Measurements from ENCODE around the gene VIT. TPM values are rescaled to one million over a fixed set of nuclear protein-coding genes. Genes with fewer than 3 reads are reported as not detected.
"Not testable (repeated sequence)": the region's sequence is repeated elsewhere in the genome, so short reads cannot be mapped to it uniquely, and the experiment has no call there.

VIT gene
- total RNA-seq, 2 experiments from 2014 or later = not detected

DNA sequence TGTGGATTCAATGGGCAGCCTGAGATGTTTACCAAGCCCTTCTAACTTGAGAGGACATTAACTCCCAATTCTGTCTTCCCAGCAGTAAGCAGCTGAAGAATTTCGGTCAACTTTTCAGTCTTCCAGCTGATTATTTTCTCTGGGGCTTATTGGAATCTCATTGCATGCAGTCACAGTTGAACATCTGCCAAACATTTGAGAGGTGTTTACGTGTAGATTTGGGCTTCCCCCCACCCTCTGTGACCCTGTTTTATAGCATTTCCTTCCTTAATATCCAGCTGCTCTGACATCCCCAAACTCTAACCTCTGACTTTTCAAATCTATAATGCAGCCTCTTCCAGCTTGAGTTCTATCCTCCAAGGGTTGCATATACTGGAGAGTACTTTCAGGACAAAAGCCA lies 16.5 kb upstream of the VIT start:
- H3K27ac Mint-ChIP-seq = no peak overlapping the region
- H3K36me3 Mint-ChIP-seq = peaks cover 4% of the 10 kb centered on the region
- H3K9me3 Mint-ChIP-seq = peaks cover 9% of the 10 kb centered on the region
- no peak overlapping the region for H3K4me3 Mint-ChIP-seq
- peaks cover 6% of the 10 kb centered on the region for H3K4me1 Mint-ChIP-seq (ENCODE audit: low read depth)
- intact Hi-C loops (cut with micrococcal nuclease) = no loop called here
- DNase-seq = no peak
- ChIA-PET POLR2A (interaction anchor here (0.6 kb wide), 1 partner anchor 137 kb away, joined by 3 read pairs; no protein-coding TSS in a partner anchor), CTCF (interaction anchor here (1.9 kb wide), 1 partner anchor 15 kb away, joined by 7 read pairs; no protein-coding TSS in a partner anchor)
- H3K27me3 Mint-ChIP-seq = peaks cover 32% of the 10 kb centered on the region

GRCh38 chr2:36682562-36682961 lies 13.9 kb upstream of the VIT start:
- POLR2A ChIA-PET = no interaction called here
- intact Hi-C loops (cut with micrococcal nuclease) = no loop called here
- peaks cover 9% of the 10 kb centered on the region for H3K9me3 Mint-ChIP-seq
- CTCF ChIA-PET = no interaction called here
- no peak overlapping the region for H3K4me3 Mint-ChIP-seq
- H3K36me3 Mint-ChIP-seq = peaks cover 4% of the 10 kb centered on the region
- H3K27me3 Mint-ChIP-seq = peaks cover 15% of the 10 kb centered on the region
- no peaks in the 10 kb centered on the region for H3K4me1 Mint-ChIP-seq (ENCODE audit: low read depth)
- no peak overlapping the region for H3K27ac Mint-ChIP-seq
- no peak for DNase-seq

GRCh38 chr2:36683002-36683401 lies 13.5 kb upstream of the VIT start:
- POLR2A ChIA-PET = no interaction called here

DNA sequence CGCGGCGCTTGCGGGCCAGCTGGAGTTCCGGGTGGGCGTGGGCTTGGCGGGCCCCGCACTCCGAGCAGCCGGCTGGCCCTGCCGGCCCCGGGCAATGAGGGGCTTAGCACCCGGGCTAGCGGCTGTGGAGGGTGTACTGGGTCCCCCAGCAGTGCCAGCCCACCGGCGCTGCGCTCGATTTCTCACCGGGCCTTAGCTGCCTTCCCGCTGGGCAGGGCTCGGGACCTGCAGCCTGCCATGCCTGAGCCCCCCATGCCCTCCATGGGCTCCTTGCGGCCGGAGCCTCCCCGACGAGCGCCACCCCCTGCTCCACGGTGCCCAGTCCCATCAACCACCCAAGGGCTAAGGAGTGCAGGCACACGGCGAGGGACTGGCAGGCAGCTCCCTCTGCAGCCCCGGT lies 8.2 kb upstream of the VIT start:
- H3K9me3 Mint-ChIP-seq; CTCF ChIA-PET; DNase-seq; H3K36me3 Mint-ChIP-seq; POLR2A ChIA-PET; H3K4me1 Mint-ChIP-seq (ENCODE audit: low read depth); H3K4me3 Mint-ChIP-seq; H3K27ac Mint-ChIP-seq; intact Hi-C loops (cut with micrococcal nuclease): not testable (repeated sequence)
- peaks cover 12% of the 10 kb centered on the region for H3K27me3 Mint-ChIP-seq

More at GRCh38 chr2:36683002-36683401, 13.5 kb upstream of the VIT start:
- Mint-ChIP-seq H3K27ac (no peak overlapping the region), H3K4me3 (no peak overlapping the region), H3K9me3 (peaks cover 7% of the 10 kb centered on the region), H3K36me3 (peaks cover 2% of the 10 kb centered on the region), H3K27me3 (peaks cover 12% of the 10 kb centered on the region), H3K4me1 (ENCODE audit: low read depth) (no peaks in the 10 kb centered on the region)
- CTCF ChIA-PET = no interaction called here
- no peak for DNase-seq
- intact Hi-C loops (cut with micrococcal nuclease) = no loop called here

DNA sequence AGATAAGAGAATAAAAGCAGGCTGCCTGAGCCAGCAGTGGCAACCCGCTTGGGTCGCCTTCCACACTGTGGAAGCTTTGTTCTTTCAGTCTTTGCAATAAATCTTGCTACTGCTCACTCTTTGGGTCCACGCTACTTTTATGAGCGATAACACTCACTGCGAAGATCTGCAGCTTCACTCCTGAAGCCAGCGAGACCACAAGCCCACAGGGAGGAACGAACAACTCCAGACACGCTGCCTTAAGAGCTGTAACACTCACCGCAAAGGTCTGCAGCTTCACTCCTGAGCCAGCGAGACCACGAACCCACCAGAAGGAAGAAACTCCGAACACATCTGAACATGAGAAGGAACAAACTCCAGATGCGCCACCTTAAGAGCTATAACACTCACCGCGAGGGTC lies 7.5 kb upstream of the VIT start:
- POLR2A ChIA-PET; CTCF ChIA-PET; H3K9me3 Mint-ChIP-seq; DNase-seq; H3K36me3 Mint-ChIP-seq; H3K4me1 Mint-ChIP-seq (ENCODE audit: low read depth); H3K4me3 Mint-ChIP-seq; intact Hi-C loops (cut with micrococcal nuclease); H3K27ac Mint-ChIP-seq: not testable (repeated sequence)
- H3K27me3 Mint-ChIP-seq = peaks cover 10% of the 10 kb centered on the region

DNA sequence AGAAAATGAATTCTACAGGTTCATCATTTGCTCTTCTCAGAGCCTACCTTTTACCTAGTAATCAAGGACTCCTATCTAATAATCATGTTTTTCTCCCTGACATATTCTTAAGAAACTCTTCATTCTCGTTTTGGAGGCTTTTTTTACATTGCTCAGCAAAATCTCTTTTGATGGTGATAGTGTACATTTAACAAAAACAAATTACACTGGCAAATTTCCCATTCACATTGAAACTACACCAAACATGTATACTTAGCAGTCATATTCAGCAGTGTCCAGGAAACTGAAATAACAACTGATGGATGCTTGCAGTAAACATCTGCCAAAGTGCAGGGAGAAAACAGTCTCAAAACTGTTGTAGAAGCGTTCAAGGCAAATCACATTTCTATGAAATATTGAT lies 4.4 kb upstream of the VIT start:
- H3K27me3 Mint-ChIP-seq = peaks cover 10% of the 10 kb centered on the region
- no peaks in the 10 kb centered on the region for H3K9me3 Mint-ChIP-seq
- DNase-seq = no peak
- intact Hi-C loops (cut with micrococcal nuclease) = no loop called here
- CTCF ChIA-PET = no interaction called here
- POLR2A ChIA-PET = no interaction called here
- H3K4me1 Mint-ChIP-seq (ENCODE audit: low read depth) = peaks cover 7% of the 10 kb centered on the region
- H3K27ac Mint-ChIP-seq = no peak overlapping the region
- H3K4me3 Mint-ChIP-seq = no peak overlapping the region
- no peaks in the 10 kb centered on the region for H3K36me3 Mint-ChIP-seq

DNA sequence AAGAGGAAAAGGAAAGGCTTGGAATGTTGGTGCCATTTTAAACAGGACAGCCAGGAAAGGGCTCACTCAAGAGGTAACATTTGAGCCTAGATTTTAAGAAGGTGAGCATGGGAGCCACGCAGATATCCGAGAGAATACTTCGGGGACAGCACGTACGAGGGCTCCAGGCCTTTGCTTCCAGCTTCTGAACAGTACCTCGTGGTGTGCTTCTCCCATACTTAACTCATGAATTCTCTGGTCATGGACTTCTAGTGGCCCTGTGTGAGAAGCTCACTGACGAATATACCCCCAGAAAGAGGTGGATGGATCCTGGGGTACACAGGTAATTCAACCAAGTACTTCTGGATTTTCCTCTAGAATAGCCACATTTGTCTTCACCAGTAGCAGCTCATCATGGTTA lies 2.7 kb upstream of the VIT start:
- no peak for DNase-seq
- intact Hi-C loops (cut with micrococcal nuclease) = no loop called here
- Mint-ChIP-seq H3K36me3 (no peaks in the 10 kb centered on the region), H3K9me3 (no peaks in the 10 kb centered on the region), H3K27ac (no peak overlapping the region), H3K27me3 (peaks cover 8% of the 10 kb centered on the region), H3K4me1 (ENCODE audit: low read depth) (peaks cover 7% of the 10 kb centered on the region), H3K4me3 (no peak overlapping the region)
- CTCF ChIA-PET = no interaction called here
- POLR2A ChIA-PET = no interaction called here

GRCh38 chr2:36695746-36696415 lies 626 bp upstream of the VIT start:
- intact Hi-C loops (cut with micrococcal nuclease) = no loop called here
- Mint-ChIP-seq H3K4me1 (ENCODE audit: low read depth) (peaks cover 3% of the 10 kb centered on the region), H3K27ac (no peak overlapping the region), H3K36me3 (no peaks in the 10 kb centered on the region), H3K27me3 (peaks cover 3% of the 10 kb centered on the region), H3K9me3 (no peaks in the 10 kb centered on the region), H3K4me3 (no peak overlapping the region)
- DNase-seq = no peak
- CTCF ChIA-PET = no interaction called here
- POLR2A ChIA-PET = no interaction called here

- Mint-ChIP-seq H3K4me3 (no peak overlapping the region), H3K36me3 (no peaks in the 10 kb centered on the region), H3K9me3 (no peaks in the 10 kb centered on the region), H3K4me1 (ENCODE audit: low read depth) (peaks cover 3% of the 10 kb centered on the region), H3K27ac (no peak overlapping the region), H3K27me3 (peaks cover 3% of the 10 kb centered on the region)
- no peak for DNase-seq
- ChIA-PET POLR2A (no interaction called here), CTCF (no interaction called here)
- intact Hi-C loops (cut with micrococcal nuclease) = no loop called here
Observed at GRCh38 chr2:36697424-36698066, 1.0 kb downstream of the VIT start.

- Mint-ChIP-seq H3K4me1 (ENCODE audit: low read depth) (peaks cover 3% of the 10 kb centered on the region), H3K27me3 (peaks cover 3% of the 10 kb centered on the region), H3K36me3 (no peaks in the 10 kb centered on the region), H3K9me3 (no peaks in the 10 kb centered on the region), H3K27ac (no peak overlapping the region), H3K4me3 (no peak overlapping the region)
- intact Hi-C loops (cut with micrococcal nuclease) = no loop called here
- CTCF ChIA-PET = interaction anchor here (0.6 kb wide), 1 partner anchor 49 kb away, joined by 3 read pairs; no protein-coding TSS in a partner anchor
- POLR2A ChIA-PET = no interaction called here
- no peak for DNase-seq
Observed at GRCh38 chr2:36698993-36699392, 2.5 kb downstream of the VIT start.

GRCh38 chr2:36700311-36700710 lies 3.8 kb downstream of the VIT start:
- H3K27me3 Mint-ChIP-seq = peaks cover 3% of the 10 kb centered on the region
- peaks cover 3% of the 10 kb centered on the region for H3K4me1 Mint-ChIP-seq (ENCODE audit: low read depth)
- H3K4me3 Mint-ChIP-seq = no peak overlapping the region
- no peaks in the 10 kb centered on the region for H3K9me3 Mint-ChIP-seq
- no peak for DNase-seq
- CTCF ChIA-PET = no interaction called here
- POLR2A ChIA-PET = no interaction called here
- intact Hi-C loops (cut with micrococcal nuclease) = no loop called here
- no peak overlapping the region for H3K27ac Mint-ChIP-seq
- H3K36me3 Mint-ChIP-seq = no peaks in the 10 kb centered on the region

GRCh38 chr2:36701391-36701795 lies 4.9 kb downstream of the VIT start:
- Mint-ChIP-seq H3K27ac (no peak overlapping the region), H3K27me3 (peaks cover 4% of the 10 kb centered on the region), H3K4me1 (ENCODE audit: low read depth) (no peaks in the 10 kb centered on the region), H3K36me3 (no peaks in the 10 kb centered on the region), H3K4me3 (no peak overlapping the region), H3K9me3 (no peaks in the 10 kb centered on the region)
- intact Hi-C loops (cut with micrococcal nuclease) = no loop called here
- ChIA-PET POLR2A (no interaction called here), CTCF (no interaction called here)
- no peak for DNase-seq

GRCh38 chr2:36701918-36702317 lies 5.4 kb downstream of the VIT start:
- Mint-ChIP-seq H3K36me3 (no peaks in the 10 kb centered on the region), H3K4me3 (no peak overlapping the region), H3K4me1 (ENCODE audit: low read depth) (no peaks in the 10 kb centered on the region), H3K27me3 (peaks cover 6% of the 10 kb centered on the region), H3K27ac (no peak overlapping the region), H3K9me3 (no peaks in the 10 kb centered on the region)
- POLR2A ChIA-PET = no interaction called here
- CTCF ChIA-PET = no interaction called here
- intact Hi-C loops (cut with micrococcal nuclease) = no loop called here
- DNase-seq = no peak

All from activated CD4-positive, alpha-beta memory T cell treated with anti-CD3 and anti-CD28 coated beads for 36 hours (primary cell).